Neural cell (in vitro differentiated cells): ENCODE data around the gene EPS8. TPM values are rescaled to one million over a fixed set of nuclear protein-coding genes. Genes with fewer than 3 reads are reported as not detected.

Experiments
- H2AFZ ChIP-seq: fragments of 200-600, 300-800 bp; sonication (generic), shearing (Covaris generic); 2 replicates; pipeline ENCODE4 v1.6.0; 2014; ENCODE audit warnings: low read depth, mild to moderate bottlenecking, antibody characterized with exemption, low read length, moderate library complexity
- H3F3A ChIP-seq: fragments of 200-600 bp; shearing (Covaris generic); 2 replicates; pipeline ENCODE4 v1.6.1; 2016; ENCODE audit warnings: mild to moderate bottlenecking, moderate library complexity, mixed read lengths, antibody characterized with exemption, low read length; ENCODE audit not compliant: insufficient read depth, poor library complexity, severe bottlenecking
- H3K27ac ChIP-seq: fragments of 200-600, 300-800 bp; sonication (generic), shearing (Covaris generic); 2 replicates; pipeline ENCODE4 v1.5.1; 2014; ENCODE audit warnings: mild to moderate bottlenecking, low read length, moderate library complexity
- H3K27me3 ChIP-seq: fragments of 300-800, 200-600 bp; sonication (generic), shearing (Covaris generic); 2 replicates; pipeline ENCODE4 v1.6.0; 2014; ENCODE audit warnings: mild to moderate bottlenecking, low read depth, low read length, moderate library complexity; ENCODE audit not compliant: insufficient read depth
- H3K36me3 ChIP-seq: fragments of 300-800, 200-600 bp; sonication (generic), shearing (Covaris generic); 2 replicates; pipeline ENCODE4 v1.5.1; 2014; ENCODE audit warnings: mild to moderate bottlenecking, antibody characterized with exemption, low read length, moderate library complexity; ENCODE audit not compliant: insufficient read depth
- H3K4me2 ChIP-seq: fragments of 300-800, 200-600 bp; sonication (generic), shearing (Covaris generic); 2 replicates; pipeline ENCODE4 v1.6.0; 2014; ENCODE audit warnings: mild to moderate bottlenecking, low read length
- H3K4me3 ChIP-seq: fragments of 300-800, 200-600 bp; sonication (generic), shearing (Covaris generic); 2 replicates; pipeline ENCODE4 v1.5.1; 2014; ENCODE audit warnings: mild to moderate bottlenecking, low read length, moderate library complexity
- H3K79me2 ChIP-seq: fragments of 200-600 bp; shearing (Covaris generic); replicated peaks from 2 replicates; pipeline ENCODE4 v1.6.0; 2014; ENCODE audit warnings: mild to moderate bottlenecking, low read length, moderate library complexity; ENCODE audit not compliant: insufficient read depth
- H3K9ac ChIP-seq: fragments of 300-800, 200-600 bp; sonication (generic), shearing (Covaris generic); 2 replicates; pipeline ENCODE4 v1.6.1; 2016; ENCODE audit warnings: mild to moderate bottlenecking, low read length, mixed read lengths
- H3K9me2 ChIP-seq: fragments of 200-600 bp; shearing (Covaris generic); 2 replicates; pipeline ENCODE4 v1.6.1; 2016; ENCODE audit warnings: mild to moderate bottlenecking, low read length, mixed read lengths; ENCODE audit not compliant: insufficient read depth
- H3K9me3 ChIP-seq: fragments of 200-600, 300-800 bp; sonication (generic), shearing (Covaris generic); 2 replicates; pipeline ENCODE4 v1.6.1; 2016; ENCODE audit warnings: mild to moderate bottlenecking, mixed run types, low read length, moderate library complexity, mixed read lengths
- H4K20me1 ChIP-seq: fragments of 200-600 bp; shearing (Covaris generic); 2 replicates; pipeline ENCODE4 v1.6.1; 2016; ENCODE audit warnings: mild to moderate bottlenecking, mixed run types; ENCODE audit not compliant: insufficient read depth
- CTCF ChIP-seq: fragments of 450-650 bp; IDR thresholded peaks from 2 replicates; pipeline ENCODE4 v1.5.1; 2014; ENCODE audit warnings: antibody characterized with exemption, mild to moderate bottlenecking, moderate library complexity; ENCODE audit not compliant: poor library complexity, severe bottlenecking
- EP300 ChIP-seq: fragments of 450-650 bp; conservative IDR thresholded peaks from 2 replicates; pipeline ENCODE4 v1.6.1; 2014; ENCODE audit warnings: antibody characterized with exemption, mild to moderate bottlenecking, moderate library complexity; ENCODE audit not compliant: poor library complexity, severe bottlenecking
- EZH2 ChIP-seq: fragments of 200-600, 300-800 bp; shearing (Covaris generic), sonication (generic); IDR thresholded peaks from 2 replicates; pipeline ENCODE4 v1.6.1; 2014; ENCODE audit warnings: antibody characterized with exemption, low read length, borderline replicate concordance, mild to moderate bottlenecking; ENCODE audit not compliant: insufficient read depth, poor library complexity, severe bottlenecking
- MXI1 ChIP-seq: fragments of 450-650 bp; conservative IDR thresholded peaks from 2 replicates; pipeline ENCODE4 v1.6.1; 2014; ENCODE audit warnings: antibody characterized with exemption, mild to moderate bottlenecking; ENCODE audit not compliant: poor library complexity, severe bottlenecking
- POLR2AphosphoS5 ChIP-seq: IDR thresholded peaks from 2 replicates; pipeline ENCODE4 v1.6.1; 2012
- RAD21 ChIP-seq: fragments of 450-650 bp; conservative IDR thresholded peaks from 2 replicates; pipeline ENCODE4 v1.6.1; 2014; ENCODE audit warnings: antibody characterized with exemption, mild to moderate bottlenecking, moderate library complexity
- REST ChIP-seq: IDR thresholded peaks from 2 replicates; pipeline ENCODE4 v1.6.1; 2012; ENCODE audit warnings: borderline replicate concordance
- SMC3 ChIP-seq: fragments of 450-650 bp; conservative IDR thresholded peaks from 2 replicates; pipeline ENCODE4 v1.6.1; 2014; ENCODE audit warnings: antibody characterized with exemption, mild to moderate bottlenecking, moderate library complexity; ENCODE audit not compliant: poor library complexity
- TAF1 ChIP-seq: IDR thresholded peaks from 2 replicates; pipeline ENCODE4 v1.6.1; 2012; ENCODE audit warnings: low read depth
- polyA plus RNA-seq: library from polyadenylated mRNA; depleted of rRNA; stranded (reverse); fragments of >200 nt; gene quantifications from 2 replicates; pipeline ENCODE4 v1.2.3, GENCODE V29; 2014

EPS8 gene
- polyA plus RNA-seq, 1 donor from 2014 or later, result 12.2 TPM

GRCh38 chr12:15757553-15758255 is 31.5 kb downstream of the EPS8 start:
- no peak overlapping the region for H3K4me2 ChIP-seq
- no peak overlapping the region for H2AFZ ChIP-seq
- no peak overlapping the region for H3K4me3 ChIP-seq
- H4K20me1 ChIP-seq, result no peaks in the 10 kb centered on the region
- TF ChIP-seq REST (no peak), RAD21 (no peak), EP300 (peak; percentile 35)
- H3K9ac ChIP-seq, result no peak overlapping the region
- H3K27ac ChIP-seq, result no peak overlapping the region
- no peaks in the 10 kb centered on the region for H3F3A ChIP-seq
- H3K27me3 ChIP-seq, result no peaks in the 10 kb centered on the region
- no peaks in the 10 kb centered on the region for H3K9me3 ChIP-seq
- H3K9me2 ChIP-seq, result no peaks in the 10 kb centered on the region
- no peaks in the 10 kb centered on the region for H3K79me2 ChIP-seq
- no peaks in the 10 kb centered on the region for H3K36me3 ChIP-seq

GRCh38 chr12:15756822-15757221 is 32.4 kb downstream of the EPS8 start:
- H3K79me2 ChIP-seq, result no peaks in the 10 kb centered on the region
- TF ChIP-seq TAF1, result no peak
- no peak for TF ChIP-seq MXI1
- TF ChIP-seq CTCF, result no peak
- TF ChIP-seq SMC3, result no peak
- no peaks in the 10 kb centered on the region for H3K9me3 ChIP-seq
- no peaks in the 10 kb centered on the region for H4K20me1 ChIP-seq
- no peak overlapping the region for H3K4me2 ChIP-seq
- no peaks in the 10 kb centered on the region for H3F3A ChIP-seq
- no peaks in the 10 kb centered on the region for H3K9me2 ChIP-seq
- no peak overlapping the region for H2AFZ ChIP-seq
- no peaks in the 10 kb centered on the region for H3K36me3 ChIP-seq
- H3K4me3 ChIP-seq, result no peak overlapping the region
- no peak overlapping the region for H3K9ac ChIP-seq
- H3K27me3 ChIP-seq, result no peaks in the 10 kb centered on the region
- H3K27ac ChIP-seq, result no peak overlapping the region

GRCh38 chr12:15754233-15754632 is 35.0 kb downstream of the EPS8 start:
- Histone ChIP-seq H2AFZ (no peak overlapping the region), H3K27me3 (no peaks in the 10 kb centered on the region), H3K9ac (no peak overlapping the region), H3K27ac (no peak overlapping the region), H3K4me3 (no peak overlapping the region), H3K36me3 (no peaks in the 10 kb centered on the region), H3K4me2 (no peak overlapping the region), H3K79me2 (no peaks in the 10 kb centered on the region), H4K20me1 (no peaks in the 10 kb centered on the region), H3K9me3 (no peaks in the 10 kb centered on the region), H3K9me2 (no peaks in the 10 kb centered on the region), H3F3A (no peaks in the 10 kb centered on the region)
- no peak for TF ChIP-seq EP300
- TF ChIP-seq POLR2AphosphoS5, result no peak
- no peak for TF ChIP-seq SMC3
- TF ChIP-seq EZH2, result no peak
- no peak for TF ChIP-seq RAD21
- TF ChIP-seq CTCF, result no peak
- TF ChIP-seq MXI1, result no peak
- no peak for TF ChIP-seq TAF1
- no peak for TF ChIP-seq REST
